Measurements from ENCODE around the gene TMEM8B. TPM values are rescaled to one million over a fixed set of nuclear protein-coding genes. Genes with fewer than 3 reads are reported as not detected.
"Not testable (repeated sequence)": the region's sequence is repeated elsewhere in the genome, so short reads cannot be mapped to it uniquely, and the experiment has no call there.

The TMEM8B gene
- total RNA-seq, 1 donor from 2014 or later, result 44.4 TPM

DNA sequence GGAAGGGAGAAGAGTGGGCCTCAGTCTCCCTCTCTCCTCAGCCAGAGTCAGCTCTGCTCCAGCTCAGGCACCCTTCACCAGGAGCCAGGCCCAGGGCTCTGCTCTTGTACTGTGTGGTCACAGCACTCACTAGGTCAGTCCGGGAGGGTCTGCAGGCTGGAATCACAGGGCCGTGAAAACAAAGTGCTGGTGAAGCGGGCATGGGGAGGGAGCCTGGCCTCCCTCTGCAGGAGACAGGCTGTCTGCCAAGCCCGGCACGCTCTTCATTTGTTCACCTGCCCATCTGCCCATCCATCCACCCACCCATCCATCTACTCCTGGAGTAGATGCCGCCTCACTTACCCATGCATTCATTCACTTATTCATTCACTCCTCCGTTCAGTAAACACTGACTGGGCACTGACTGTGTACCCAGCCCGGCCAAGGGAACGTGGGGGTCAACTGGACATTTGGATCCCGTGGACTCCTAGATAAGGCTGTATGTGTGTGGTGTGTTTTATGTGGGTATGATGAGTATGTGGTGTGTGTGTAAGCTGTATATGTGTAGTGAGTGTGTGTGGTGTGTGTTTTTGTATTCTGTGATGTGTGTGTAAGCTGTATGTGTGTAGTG, 83.9 kb downstream of the TMEM8B start:
- H3K36me3 Mint-ChIP-seq, result no peaks in the 10 kb centered on the region
- peaks cover 25% of the 10 kb centered on the region for H3K4me1 Mint-ChIP-seq
- DNase-seq (ENCODE audit: low spot score in 2 of 2, unreplicated experiment in 2 of 2), result no peak
- no peak overlapping the region for H3K4me3 Mint-ChIP-seq
- TF ChIP-seq, protein P1, sequence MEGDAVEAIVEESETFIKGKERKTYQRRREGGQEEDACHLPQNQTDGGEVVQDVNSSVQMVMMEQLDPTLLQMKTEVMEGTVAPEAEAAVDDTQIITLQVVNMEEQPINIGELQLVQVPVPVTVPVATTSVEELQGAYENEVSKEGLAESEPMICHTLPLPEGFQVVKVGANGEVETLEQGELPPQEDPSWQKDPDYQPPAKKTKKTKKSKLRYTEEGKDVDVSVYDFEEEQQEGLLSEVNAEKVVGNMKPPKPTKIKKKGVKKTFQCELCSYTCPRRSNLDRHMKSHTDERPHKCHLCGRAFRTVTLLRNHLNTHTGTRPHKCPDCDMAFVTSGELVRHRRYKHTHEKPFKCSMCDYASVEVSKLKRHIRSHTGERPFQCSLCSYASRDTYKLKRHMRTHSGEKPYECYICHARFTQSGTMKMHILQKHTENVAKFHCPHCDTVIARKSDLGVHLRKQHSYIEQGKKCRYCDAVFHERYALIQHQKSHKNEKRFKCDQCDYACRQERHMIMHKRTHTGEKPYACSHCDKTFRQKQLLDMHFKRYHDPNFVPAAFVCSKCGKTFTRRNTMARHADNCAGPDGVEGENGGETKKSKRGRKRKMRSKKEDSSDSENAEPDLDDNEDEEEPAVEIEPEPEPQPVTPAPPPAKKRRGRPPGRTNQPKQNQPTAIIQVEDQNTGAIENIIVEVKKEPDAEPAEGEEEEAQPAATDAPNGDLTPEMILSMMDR (IDR thresholded peaks at IDR 0.05; ENCODE audit: unreplicated experiment), result no peak
- no peaks in the 10 kb centered on the region for H3K27me3 Mint-ChIP-seq (ENCODE audit: low read depth)
- no peaks in the 10 kb centered on the region for H3K9me3 Mint-ChIP-seq
- no peak overlapping the region for H3K27ac Mint-ChIP-seq

DNA sequence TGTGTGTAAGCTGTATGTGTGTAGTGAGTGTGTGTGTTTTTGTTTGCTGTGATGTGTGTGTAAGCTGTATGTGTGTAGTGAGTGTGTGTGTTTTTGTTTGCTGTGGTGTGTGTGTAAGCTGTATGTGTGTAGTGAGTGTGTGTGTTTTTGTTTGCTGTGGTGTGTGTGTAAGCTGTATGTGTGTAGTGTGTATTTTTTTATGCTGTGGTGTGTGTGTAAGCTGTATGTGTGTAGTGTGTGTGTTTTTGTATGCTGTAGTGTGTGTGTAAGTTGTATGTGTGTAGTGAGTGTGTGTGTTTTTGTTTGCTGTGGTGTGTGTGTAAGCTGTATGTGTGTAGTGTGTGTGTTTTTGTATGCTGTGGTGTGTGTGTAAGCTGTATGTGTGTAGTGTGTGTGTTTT, 84.4 kb downstream of the TMEM8B start:
- H3K27ac Mint-ChIP-seq; H3K9me3 Mint-ChIP-seq; H3K4me3 Mint-ChIP-seq; H3K27me3 Mint-ChIP-seq (ENCODE audit: low read depth); H3K36me3 Mint-ChIP-seq; DNase-seq (ENCODE audit: low spot score in 2 of 2, unreplicated experiment in 2 of 2): not testable (repeated sequence)
- H3K4me1 Mint-ChIP-seq, result peaks cover 20% of the 10 kb centered on the region

DNA sequence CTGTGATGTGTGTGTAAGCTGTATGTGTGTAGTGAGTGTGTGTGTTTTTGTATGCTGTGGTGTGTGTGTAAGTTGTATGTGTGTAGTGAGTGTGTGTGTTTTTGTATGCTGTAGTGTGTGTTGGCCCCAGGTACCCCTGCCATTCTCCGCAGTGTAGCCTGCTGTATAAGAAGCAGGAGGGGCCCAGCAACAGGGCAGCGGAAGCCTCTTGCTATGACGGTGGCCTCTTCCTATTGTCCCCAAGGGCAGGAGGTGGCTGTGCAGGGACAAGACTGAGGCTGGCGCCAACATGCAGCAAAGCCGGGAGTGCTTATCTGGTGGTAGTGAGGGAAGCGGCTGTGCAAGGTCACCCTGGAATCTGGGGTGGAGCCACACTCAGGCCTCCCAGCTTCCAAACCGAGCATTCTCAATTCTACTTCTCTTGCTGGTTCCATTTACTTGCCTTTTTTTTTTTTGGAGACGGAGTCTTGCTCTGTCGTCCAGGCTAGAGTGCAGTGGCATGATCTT, 85.3 kb downstream of the TMEM8B start:
- peaks cover 14% of the 10 kb centered on the region for H3K4me1 Mint-ChIP-seq
- no peak for DNase-seq (ENCODE audit: low spot score in 2 of 2, unreplicated experiment in 2 of 2)
- no peak overlapping the region for H3K27ac Mint-ChIP-seq
- H3K4me3 Mint-ChIP-seq, result no peak overlapping the region
- no peaks in the 10 kb centered on the region for H3K27me3 Mint-ChIP-seq (ENCODE audit: low read depth)
- TF ChIP-seq, protein P1 (IDR thresholded peaks at IDR 0.05; ENCODE audit: unreplicated experiment), result no peak
- H3K9me3 Mint-ChIP-seq, result no peaks in the 10 kb centered on the region
- no peaks in the 10 kb centered on the region for H3K36me3 Mint-ChIP-seq

Other genes starting within 250 kb of the TMEM8B start
- 48.7 to 52.9 TPM (median 49.0 TPM) in 3 replicates for gene TESK1, start 224.0 kb upstream of the TMEM8B start, total RNA-seq
- 4.2 to 5.2 TPM (median 4.7 TPM) in 3 replicates for gene CD72, start 210.8 kb upstream of the TMEM8B start, total RNA-seq
- gene SIT1, start 178.3 kb upstream of the TMEM8B start, total RNA-seq, result not detected in 3 replicates
- 20,234 to 21,305 TPM (median 21,148 TPM) in 3 replicates for gene RMRP, start 171.2 kb upstream of the TMEM8B start, total RNA-seq
- gene CCDC107, start 170.9 kb upstream of the TMEM8B start, total RNA-seq, result 16.7 to 17.8 TPM (median 17.0 TPM) in 3 replicates
- 6.3 to 8.0 TPM (median 6.5 TPM) in 3 replicates for gene ARHGEF39, start 164.0 kb upstream of the TMEM8B start, total RNA-seq
- 1.1 to 2.3 TPM (median 1.7 TPM) in 3 replicates for gene CA9, start 155.3 kb upstream of the TMEM8B start, total RNA-seq
- 289 to 294 TPM (median 291 TPM) in 3 replicates for gene TPM2, start 139.3 kb upstream of the TMEM8B start, total RNA-seq
- gene TLN1, start 97.0 kb upstream of the TMEM8B start, total RNA-seq, result 224 to 230 TPM (median 226 TPM) in 3 replicates
- gene CREB3, start 96.6 kb upstream of the TMEM8B start, total RNA-seq, result 29.1 to 32.7 TPM (median 31.6 TPM) in 3 replicates
- gene GBA2, start 80.0 kb upstream of the TMEM8B start, total RNA-seq, result 81.5 to 84.7 TPM (median 83.9 TPM) in 3 replicates
- gene RGP1, start 79.9 kb upstream of the TMEM8B start, total RNA-seq, result 32.6 to 34.3 TPM (median 33.9 TPM) in 3 replicates
- gene MSMP, start 75.0 kb upstream of the TMEM8B start, total RNA-seq, result not detected in 3 replicates
- 27.2 to 32.4 TPM (median 30.6 TPM) in 3 replicates for gene NPR2, start 37.6 kb upstream of the TMEM8B start, total RNA-seq
- gene SPAG8, start 17.0 kb upstream of the TMEM8B start, total RNA-seq, result 0.89 to 1.6 TPM (median 1.4 TPM) in 3 replicates
- gene HINT2, start 14.2 kb upstream of the TMEM8B start, total RNA-seq, result 29.3 to 31.3 TPM (median 30.7 TPM) in 3 replicates
- 0.07 TPM in 1 of 3 replicates, not detected in the others for gene FAM221B, start 496 bp upstream of the TMEM8B start, total RNA-seq
- not detected in 3 replicates for gene OR13J1, start 41.2 kb downstream of the TMEM8B start, total RNA-seq
- gene HRCT1, start 77.0 kb downstream of the TMEM8B start, total RNA-seq, result 0.72 to 1.2 TPM (median 1.0 TPM) in 3 replicates
- 0.14 to 0.47 TPM (median 0.27 TPM) in 3 replicates for gene SPAAR, start 80.3 kb downstream of the TMEM8B start, total RNA-seq
- not detected in 3 replicates for gene OR2S2, start 128.9 kb downstream of the TMEM8B start, total RNA-seq
- 14.3 to 15.1 TPM (median 14.8 TPM) in 3 replicates for gene RECK, start 207.7 kb downstream of the TMEM8B start, total RNA-seq